SK-N-SH (cell line): Measurements from ENCODE around the gene PPM1E.

Source experiments
- CTCF ChIP-seq: fragments of 200-600 bp; sonication (generic); IDR thresholded peaks from 2 replicates; pipeline ENCODE4 v1.6.1; 2017; ENCODE audit warnings: antibody characterized with exemption, mild to moderate bottlenecking, moderate library complexity
- EZH2phosphoT487 ChIP-seq: fragments of 200-600 bp; sonication (generic); IDR thresholded peaks from 2 replicates; pipeline ENCODE4 v1.6.1; 2017; ENCODE audit warnings: low read depth, mixed run types, mild to moderate bottlenecking, antibody characterized with exemption, moderate library complexity, borderline replicate concordance
- MXI1 ChIP-seq: IDR thresholded peaks from 2 replicates; pipeline ENCODE4 v1.6.1; 2012; ENCODE audit warnings: mild to moderate bottlenecking, low read depth, low read length, improper control_type of control experiment
- POLR2AphosphoS5 ChIP-seq: IDR thresholded peaks from 2 replicates; pipeline ENCODE4 v1.6.1; 2012; ENCODE audit warnings: low read depth, low read length
- RFX5 ChIP-seq: IDR thresholded peaks from 2 replicates; pipeline ENCODE4 v1.6.1; 2012; ENCODE audit warnings: mild to moderate bottlenecking, improper control_type of control experiment, low read length
- SMC3 ChIP-seq: IDR thresholded peaks from 2 replicates; pipeline ENCODE4 v1.6.1; 2012; ENCODE audit warnings: low read depth, low read length, improper control_type of control experiment
- TEAD4 ChIP-seq: IDR thresholded peaks from 2 replicates; pipeline ENCODE4 v1.4.0; 2012; ENCODE audit warnings: mild to moderate bottlenecking, borderline replicate concordance; ENCODE audit not compliant: insufficient read depth
- USF1 ChIP-seq: IDR thresholded peaks from 2 replicates; pipeline ENCODE4 v1.4.0; 2012; ENCODE audit warnings: low read depth, borderline replicate concordance

DNA sequence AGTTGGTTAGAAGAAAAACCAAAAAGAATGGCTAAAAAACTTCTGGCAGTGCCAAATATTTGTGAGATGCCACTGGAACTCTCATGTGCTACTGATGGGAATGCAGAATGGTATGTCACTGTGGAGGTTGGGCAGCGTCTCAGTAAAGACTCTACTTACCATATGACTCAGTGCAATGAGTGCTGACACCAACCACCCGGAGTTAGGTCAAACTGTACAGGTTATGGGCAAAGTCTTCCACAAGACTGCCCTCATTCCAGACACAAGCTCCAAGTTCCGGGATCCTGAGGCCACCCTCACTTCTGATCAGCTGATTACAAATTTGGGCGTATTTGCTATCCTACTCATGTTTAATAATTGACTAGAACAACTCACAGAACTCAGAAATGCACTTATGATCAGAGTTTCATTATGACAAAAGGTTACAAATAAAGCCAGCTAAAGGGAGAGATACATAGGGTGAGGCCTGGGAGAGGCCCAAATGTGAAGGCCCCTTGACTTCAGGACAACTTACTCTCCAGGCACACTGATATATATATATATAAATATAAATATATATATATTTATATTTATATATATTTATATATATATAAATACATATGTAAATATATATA is 236.2 kb downstream of the PPM1E start:
- TF ChIP-seq EZH2phosphoT487 (no peak), RFX5 (no peak), CTCF (no peak), MXI1 (no peak), USF1 (no peak), POLR2AphosphoS5 (0 out of 2 replicates have a peak, but pooled peaks have one; percentile 18), SMC3 (no peak), TEAD4 (no peak)
